ENCODE measurements around the gene ST6GALNAC5. TPM values are rescaled to one million over a fixed set of nuclear protein-coding genes. Genes with fewer than 3 reads are reported as not detected.

Gene ST6GALNAC5
- total RNA-seq, 1 donor from 2014 or later, result 0.26 TPM

DNA sequence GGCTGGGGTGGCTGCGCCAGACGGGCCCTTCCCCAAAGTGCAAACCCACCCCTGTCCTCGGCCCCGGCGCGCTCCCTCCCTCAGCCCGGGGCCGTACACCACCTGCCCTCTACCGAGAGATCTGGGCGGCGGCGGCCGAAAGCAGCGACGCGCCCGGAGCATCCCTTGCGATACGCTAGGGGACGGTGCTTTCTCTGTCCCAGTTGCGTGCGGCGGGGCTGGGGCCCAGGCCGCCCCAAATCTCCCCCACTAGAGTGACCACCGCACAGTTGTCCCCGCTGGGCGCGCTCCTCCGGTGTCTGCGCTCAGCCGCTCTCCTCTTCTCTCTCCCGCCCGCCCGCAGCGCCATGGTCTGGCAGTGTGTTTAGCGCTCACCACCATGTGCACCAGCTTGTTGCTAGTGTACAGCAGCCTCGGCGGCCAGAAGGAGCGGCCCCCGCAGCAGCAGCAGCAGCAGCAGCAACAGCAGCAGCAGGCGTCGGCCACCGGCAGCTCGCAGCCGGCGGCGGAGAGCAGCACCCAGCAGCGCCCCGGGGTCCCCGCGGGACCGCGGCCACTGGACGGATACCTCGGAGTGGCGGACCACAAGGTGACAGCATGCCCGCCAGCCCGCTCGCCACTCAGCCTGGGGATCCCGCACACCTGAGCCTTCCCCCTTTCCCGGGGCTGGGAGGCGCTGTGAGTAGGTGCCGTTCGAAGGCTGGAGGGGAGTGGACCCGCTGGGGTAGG lies 1.0 kb downstream of the ST6GALNAC5 start:
- Histone ChIP-seq H3K4me3 (ENCODE audit: low read depth, low read length) (no peak overlapping the region), H3K27me3 (ENCODE audit: control insufficient read depth, insufficient read depth, low read length) (peaks cover 21% of the 10 kb centered on the region), H3K36me3 (ENCODE audit: control insufficient read depth, insufficient read depth, low read length) (no peaks in the 10 kb centered on the region)
- FAIRE-seq, result no peak
- DNase-seq (ENCODE audit: low read depth), result no peak
- TF ChIP-seq, protein P1, sequence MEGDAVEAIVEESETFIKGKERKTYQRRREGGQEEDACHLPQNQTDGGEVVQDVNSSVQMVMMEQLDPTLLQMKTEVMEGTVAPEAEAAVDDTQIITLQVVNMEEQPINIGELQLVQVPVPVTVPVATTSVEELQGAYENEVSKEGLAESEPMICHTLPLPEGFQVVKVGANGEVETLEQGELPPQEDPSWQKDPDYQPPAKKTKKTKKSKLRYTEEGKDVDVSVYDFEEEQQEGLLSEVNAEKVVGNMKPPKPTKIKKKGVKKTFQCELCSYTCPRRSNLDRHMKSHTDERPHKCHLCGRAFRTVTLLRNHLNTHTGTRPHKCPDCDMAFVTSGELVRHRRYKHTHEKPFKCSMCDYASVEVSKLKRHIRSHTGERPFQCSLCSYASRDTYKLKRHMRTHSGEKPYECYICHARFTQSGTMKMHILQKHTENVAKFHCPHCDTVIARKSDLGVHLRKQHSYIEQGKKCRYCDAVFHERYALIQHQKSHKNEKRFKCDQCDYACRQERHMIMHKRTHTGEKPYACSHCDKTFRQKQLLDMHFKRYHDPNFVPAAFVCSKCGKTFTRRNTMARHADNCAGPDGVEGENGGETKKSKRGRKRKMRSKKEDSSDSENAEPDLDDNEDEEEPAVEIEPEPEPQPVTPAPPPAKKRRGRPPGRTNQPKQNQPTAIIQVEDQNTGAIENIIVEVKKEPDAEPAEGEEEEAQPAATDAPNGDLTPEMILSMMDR (IDR thresholded peaks at IDR 0.05; ENCODE audit: insufficient read depth, low read length, severe bottlenecking), result no peak

DNA sequence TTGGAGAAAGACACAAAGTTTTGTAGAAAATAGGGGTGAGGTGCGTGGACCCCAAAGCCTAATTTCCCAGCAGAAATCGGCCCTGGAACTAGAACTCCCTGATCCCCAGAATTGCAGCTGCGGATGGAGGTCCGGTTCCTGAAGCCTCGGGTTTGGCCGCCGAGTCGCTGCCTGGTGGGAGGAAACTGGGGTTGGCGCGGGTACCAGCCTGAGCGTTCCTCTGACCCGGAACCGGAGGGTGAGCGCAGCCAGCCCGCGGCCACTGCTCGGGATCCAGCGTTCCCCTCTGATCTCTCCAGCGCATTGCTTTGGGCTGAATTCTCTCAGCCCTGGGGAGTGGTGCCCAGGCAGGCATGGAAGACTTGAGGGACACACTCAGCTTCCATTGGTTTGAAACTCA lies 1.6 kb downstream of the ST6GALNAC5 start:
- FAIRE-seq (no peak), DNase-seq (ENCODE audit: low read depth) (no peak)
- Histone ChIP-seq H3K4me3 (ENCODE audit: low read depth, low read length) (no peak overlapping the region), H3K27me3 (ENCODE audit: control insufficient read depth, insufficient read depth, low read length) (peaks cover 21% of the 10 kb centered on the region), H3K36me3 (ENCODE audit: control insufficient read depth, insufficient read depth, low read length) (no peaks in the 10 kb centered on the region)
- TF ChIP-seq, protein P1 (IDR thresholded peaks at IDR 0.05; ENCODE audit: insufficient read depth, low read length, severe bottlenecking), result no peak

DNA sequence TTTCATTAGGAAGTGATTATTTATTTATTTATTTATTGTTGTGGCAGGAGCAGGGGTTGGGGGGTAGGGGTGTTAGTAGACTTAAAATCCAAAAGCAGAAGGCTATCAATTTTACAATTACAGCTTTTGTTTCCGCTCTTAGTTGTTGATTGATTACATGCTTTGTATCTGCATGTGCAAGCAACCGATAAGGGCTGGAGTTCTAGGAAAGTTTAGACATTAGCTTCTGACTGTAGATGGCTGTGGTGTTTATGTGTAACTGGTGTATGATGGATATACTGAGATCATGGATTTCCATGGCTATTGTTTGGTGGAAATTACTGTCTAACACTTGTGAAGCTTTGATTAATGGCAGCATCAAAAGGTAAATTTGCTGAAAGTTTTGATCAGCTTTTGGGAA lies 2.8 kb downstream of the ST6GALNAC5 start:
- Histone ChIP-seq H3K27me3 (ENCODE audit: control insufficient read depth, insufficient read depth, low read length) (peaks cover 21% of the 10 kb centered on the region), H3K4me3 (ENCODE audit: low read depth, low read length) (no peak overlapping the region), H3K36me3 (ENCODE audit: control insufficient read depth, insufficient read depth, low read length) (no peaks in the 10 kb centered on the region)
- TF ChIP-seq, protein P1 (IDR thresholded peaks at IDR 0.05; ENCODE audit: insufficient read depth, low read length, severe bottlenecking), result no peak
- no peak for DNase-seq (ENCODE audit: low read depth)
- no peak for FAIRE-seq

DNA sequence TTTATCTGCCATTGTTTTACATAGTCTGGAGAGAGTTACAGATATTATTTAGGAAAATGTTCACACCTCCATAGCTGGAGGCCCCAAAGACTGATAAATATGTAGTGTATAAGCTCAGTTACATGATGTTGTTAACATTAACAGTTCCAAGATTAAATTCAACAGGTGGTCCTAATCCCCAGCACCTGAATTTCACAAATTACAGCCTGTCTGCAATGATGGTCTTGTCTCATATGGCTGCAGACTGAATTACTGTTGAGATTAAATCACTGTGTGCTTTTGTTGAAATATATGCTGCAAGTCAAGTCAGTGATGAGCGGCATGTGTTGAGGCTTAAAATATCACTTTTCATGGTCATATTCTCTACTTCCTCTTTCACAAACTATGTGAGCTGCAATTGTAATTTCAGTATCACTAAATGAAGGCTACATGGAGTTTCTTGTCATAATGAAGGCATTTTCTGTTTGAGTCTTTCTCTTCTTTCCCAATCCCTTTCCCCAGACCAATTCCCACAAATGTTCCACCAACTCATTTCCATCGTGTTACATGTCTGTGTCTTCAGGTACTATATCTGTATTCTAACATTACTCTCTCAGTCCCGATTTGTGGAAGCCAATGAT lies 4.2 kb downstream of the ST6GALNAC5 start:
- FAIRE-seq, result no peak
- TF ChIP-seq, protein P1 (IDR thresholded peaks at IDR 0.05; ENCODE audit: insufficient read depth, low read length, severe bottlenecking), result no peak
- H3K36me3 ChIP-seq (ENCODE audit: control insufficient read depth, insufficient read depth, low read length), result no peaks in the 10 kb centered on the region
- H3K4me3 ChIP-seq (ENCODE audit: low read depth, low read length), result no peak overlapping the region
- DNase-seq (ENCODE audit: low read depth), result no peak
- H3K27me3 ChIP-seq (ENCODE audit: control insufficient read depth, insufficient read depth, low read length), result peaks cover 21% of the 10 kb centered on the region

DNA sequence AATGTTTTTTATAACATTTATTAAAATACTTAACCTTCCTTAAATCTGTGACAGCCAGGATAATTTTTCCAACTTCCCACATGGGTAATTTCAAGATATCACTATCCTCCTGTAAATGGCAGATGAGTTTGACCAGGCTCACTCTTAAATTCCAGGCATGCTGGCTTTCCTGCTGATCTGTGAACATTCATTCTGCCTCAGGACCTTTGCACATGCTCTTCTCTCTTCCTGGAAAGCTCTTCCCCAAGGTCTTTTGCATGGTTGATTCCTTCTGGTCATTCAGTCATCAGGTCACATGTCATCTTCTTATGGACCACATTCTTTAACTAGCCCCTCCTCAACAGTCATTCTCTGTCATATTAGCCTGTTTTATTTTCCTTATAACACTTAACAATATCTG lies 5.7 kb downstream of the ST6GALNAC5 start:
- no peak for FAIRE-seq
- no peaks in the 10 kb centered on the region for H3K36me3 ChIP-seq (ENCODE audit: control insufficient read depth, insufficient read depth, low read length)
- no peak for DNase-seq (ENCODE audit: low read depth)
- TF ChIP-seq, protein P1 (IDR thresholded peaks at IDR 0.05; ENCODE audit: insufficient read depth, low read length, severe bottlenecking), result no peak
- H3K4me3 ChIP-seq (ENCODE audit: low read depth, low read length), result no peak overlapping the region
- H3K27me3 ChIP-seq (ENCODE audit: control insufficient read depth, insufficient read depth, low read length), result peaks cover 11% of the 10 kb centered on the region
